GM12878 (cell line): ENCODE data around the gene CENPP. TPM values are rescaled to one million over a fixed set of nuclear protein-coding genes. Genes with fewer than 3 reads are reported as not detected.

Source experiments
- ATAC-seq: fragments of 200-7000 bp; cut with Tn5 transposase; 3 replicates; pipeline ENCODE4 v1.9.1; 2020; ENCODE audit warnings: mild to moderate bottlenecking, moderate library complexity
- BruUV-seq: library from RNA; stranded (reverse); fragments of 400-500 nt; replicated peaks from 2 replicates; lab custom pipeline; 2021; lab: Mats Ljungman, UMichigan
- CTCF ChIA-PET: fragments of 300-600 bp; sonication (Branson Sonifier 250); formaldehyde crosslinking; extraction: SDS; loops from one replicate; lab custom pipeline; 2021; ENCODE audit warnings: inconsistent platforms; lab: Yijun Ruan, JAX
- POLR2A ChIA-PET: fragments of 350-600 bp; formaldehyde crosslinking; extraction: SDS; loops from one replicate; lab custom pipeline; 2021; ENCODE audit warnings: inconsistent platforms; lab: Charles Lee
- RAD21 ChIA-PET: fragments of 300-600 bp; sonication (Branson Sonifier 250); formaldehyde crosslinking; loops from one replicate; lab custom pipeline; 2023; ENCODE audit warnings: antibody characterized with exemption; ENCODE audit not compliant: unreplicated experiment; lab: Charles Lee
- SMC1A ChIA-PET: fragments of 300-600 bp; sonication (Branson Sonifier 250); formaldehyde crosslinking; loops from one replicate; lab custom pipeline; 2023; ENCODE audit not compliant: unreplicated experiment, uncharacterized antibody; lab: Charles Lee
- DNase-seq: peaks from one replicate; pipeline ENCODE4 v3.0.0-alpha.2; 2011; ENCODE audit warnings: low read depth, low spot score
- FAIRE-seq: peaks from 3 replicates; lab custom pipeline; 2011; peaks lifted over from hg19 to GRCh38; lab: Jason Lieb, UNC
- H2AFZ ChIP-seq: 2 replicates; pipeline ENCODE4 v1.6.0; 2011; ENCODE audit warnings: low read depth, low read length, control low read depth; ENCODE audit not compliant: control insufficient read depth
- H3K27ac ChIP-seq: 2 replicates; pipeline ENCODE4 v1.5.1; 2011; ENCODE audit warnings: control low read depth; ENCODE audit not compliant: control insufficient read depth, insufficient read depth
- H3K27me3 ChIP-seq, 2 experiments: replicated peaks in 1 of 2; 2 replicates each; pipeline versions ENCODE4 v1.6.0 to v1.6.1; 2011; ENCODE audit warnings: low read length in 1 of 2; ENCODE audit not compliant: control insufficient read depth in 2 of 2, insufficient read depth in 2 of 2
- H3K36me3 ChIP-seq, 2 experiments: 2 replicates each; pipeline ENCODE4 v1.5.1; 2011; ENCODE audit warnings: low read length in 1 of 2; ENCODE audit not compliant: control insufficient read depth in 2 of 2, insufficient read depth in 2 of 2
- H3K4me1 ChIP-seq: 2 replicates; pipeline ENCODE4 v1.6.1; 2011; ENCODE audit warnings: mild to moderate bottlenecking, low read length, moderate library complexity, mixed read lengths; ENCODE audit not compliant: control insufficient read depth, insufficient read depth
- H3K4me2 ChIP-seq: 2 replicates; pipeline ENCODE4 v1.6.0; 2011; ENCODE audit warnings: control low read depth; ENCODE audit not compliant: control insufficient read depth, insufficient read depth
- H3K4me3 ChIP-seq: fragments of 200-600 bp; sonication (generic); 2 replicates; pipeline ENCODE4 v1.5.1; 2016
- H3K79me2 ChIP-seq: 2 replicates; pipeline ENCODE4 v1.6.0; 2011; ENCODE audit warnings: low read length; ENCODE audit not compliant: control insufficient read depth, insufficient read depth
- H3K9ac ChIP-seq: 2 replicates; pipeline ENCODE4 v1.8.0; 2011; ENCODE audit warnings: low read length, control low read depth, mixed read lengths; ENCODE audit not compliant: control insufficient read depth, insufficient read depth
- H3K9me3 ChIP-seq: replicated peaks from 3 replicates; pipeline ENCODE4 v1.5.1; 2011; ENCODE audit warnings: mild to moderate bottlenecking, low read length; ENCODE audit not compliant: control insufficient read depth, insufficient read depth
- H4K20me1 ChIP-seq: 2 replicates; pipeline ENCODE4 v1.6.0; 2011; ENCODE audit not compliant: control insufficient read depth, insufficient read depth
- BACH1 ChIP-seq: fragments of 450-650 bp; IDR thresholded peaks from 2 replicates; pipeline ENCODE4 v1.6.1; 2017; ENCODE audit warnings: mild to moderate bottlenecking, borderline replicate concordance
- BHLHE40 ChIP-seq, 2 experiments: fragments of 450-650 bp in 1 of 2; IDR thresholded peaks; 2 replicates each; pipeline ENCODE4 v1.6.1; 2011 to 2017; ENCODE audit warnings: low read depth in 2 of 2, borderline replicate concordance in 1 of 2, improper control_type of control experiment in 1 of 2, low read length in 1 of 2, mild to moderate bottlenecking in 1 of 2
- BMI1 ChIP-seq: fragments of 450-650 bp; IDR thresholded peaks from 2 replicates; pipeline ENCODE4 v1.6.1; 2016; ENCODE audit warnings: mild to moderate bottlenecking, moderate library complexity, borderline replicate concordance
- CBX3 ChIP-seq: fragments of 200-600 bp; sonication (generic); IDR thresholded peaks from 2 replicates; pipeline ENCODE4 v1.6.1; 2016; ENCODE audit warnings: low read depth, borderline replicate concordance
- E2F4 ChIP-seq: IDR thresholded peaks from 2 replicates; pipeline ENCODE4 v1.6.1; 2012; ENCODE audit warnings: low read depth, low read length, improper control_type of control experiment
- EED ChIP-seq: sonication (generic); IDR thresholded peaks from 2 replicates; pipeline ENCODE4 v1.6.1; 2016; ENCODE audit warnings: antibody characterized with exemption, low read depth
- FOXK2 ChIP-seq: fragments of 450-650 bp; IDR thresholded peaks from 2 replicates; pipeline ENCODE4 v1.6.1; 2017; ENCODE audit warnings: mild to moderate bottlenecking, moderate library complexity
- GABPA ChIP-seq: IDR thresholded peaks from 2 replicates; pipeline ENCODE4 v1.6.1; 2014; ENCODE audit warnings: antibody characterized with exemption, low read depth, mild to moderate bottlenecking, inconsistent platforms
- LARP7 ChIP-seq: fragments of 450-650 bp; IDR thresholded peaks from 2 replicates; pipeline ENCODE4 v1.6.1; 2017; ENCODE audit warnings: mild to moderate bottlenecking
- MEF2B ChIP-seq: fragments of 450-650 bp; IDR thresholded peaks from 2 replicates; pipeline ENCODE4 v1.6.1; 2018; ENCODE audit warnings: mild to moderate bottlenecking, moderate library complexity; ENCODE audit not compliant: partially characterized antibody, poor library complexity, severe bottlenecking
- MYC ChIP-seq: IDR thresholded peaks from 2 replicates; pipeline ENCODE4 v1.6.1; 2011; ENCODE audit warnings: mild to moderate bottlenecking, low read length, moderate library complexity, inconsistent platforms; ENCODE audit not compliant: insufficient read depth, insufficient replicate concordance, insufficient read length, severe bottlenecking
- NR2C2 ChIP-seq: IDR thresholded peaks from 2 replicates; pipeline ENCODE4 v1.6.1; 2011; ENCODE audit warnings: borderline replicate concordance, low read depth; ENCODE audit not compliant: control insufficient read depth, insufficient read length
- RB1 ChIP-seq: fragments of 450-650 bp; formaldehyde crosslinking; IDR thresholded peaks from 2 replicates; pipeline ENCODE4 v1.6.1; 2017; ENCODE audit warnings: mild to moderate bottlenecking, borderline replicate concordance
- SRF ChIP-seq, 2 experiments: IDR thresholded peaks; 2 replicates each; pipeline ENCODE4 v1.6.1; 2011; ENCODE audit warnings: low read depth in 2 of 2, low read length in 2 of 2, mild to moderate bottlenecking in 1 of 2, moderate library complexity in 1 of 2
- TCF7 ChIP-seq: IDR thresholded peaks from 2 replicates; pipeline ENCODE4 v1.6.1; 2014; ENCODE audit warnings: antibody characterized with exemption, borderline replicate concordance
- USF1 ChIP-seq: IDR thresholded peaks from 2 replicates; pipeline ENCODE4 v1.6.1; 2011; ENCODE audit warnings: borderline replicate concordance, low read depth, mild to moderate bottlenecking, moderate library complexity, mixed read lengths, low read length; ENCODE audit not compliant: insufficient read depth; ENCODE audit errors: extremely low read length
- YY1 ChIP-seq: IDR thresholded peaks from 2 replicates; pipeline ENCODE4 v1.6.1; 2011; ENCODE audit warnings: low read depth, mild to moderate bottlenecking, low read length
- ZSCAN29 ChIP-seq: fragments of 450-650 bp; IDR thresholded peaks from 2 replicates; pipeline ENCODE4 v1.6.1; 2017; ENCODE audit warnings: mild to moderate bottlenecking, moderate library complexity
- WGBS: methylation state at CpG from one replicate; pipeline ENCODE4 v1.1.6; 2016; ENCODE audit warnings: low lambda C conversion rate; ENCODE audit not compliant: insufficient replicate concordance, insufficient coverage; ENCODE audit errors: missing lambda C conversion rate; 5-methylcytosine and 5-hydroxymethylcytosine counted together
- in situ Hi-C: fragments of 300-500 bp; cut with MboI; formaldehyde crosslinking; loops from 9 replicates; pipeline ENCODE4 v1.14.3; 2018; ENCODE audit warnings: mixed read lengths
- intact Hi-C: fragments of 100-400 bp; cut with micrococcal nuclease; formaldehyde crosslinking; loops from one replicate; pipeline ENCODE4 v1.14.2; 2022; ENCODE audit not compliant: unreplicated experiment
- polyA plus RNA-seq, 11 experiments: library from polyadenylated mRNA; depleted of rRNA in 4 of 11; unstranded in 6 of 11; stranded (reverse) in 5 of 11; fragments of >200 nt; fragmentation: Nextera tagmentation in 4 of 11; fragmentation: Illumina TruSeq in 1 of 11; extraction: Ambion mirVana in 4 of 11; extraction: Trizol in 1 of 11; gene quantifications; 1 replicate in 1 of 11; 2 replicates in 10 of 11; pipeline versions ENCODE4 v1.2.1 to v1.2.3, GENCODE V29; 2011 to 2016; ENCODE audit warnings: inconsistent platforms in 2 of 11, missing spikeins in 2 of 11, low read depth in 1 of 11
- total RNA-seq, 4 experiments: library from RNA; depleted of rRNA in 3 of 4; stranded (reverse); fragments of >200 nt in 3 of 4; fragmentation: Illumina TruSeq in 1 of 4; extraction: Trizol in 1 of 4; gene quantifications; 2 replicates each; pipeline versions ENCODE4 v1.2.1 to v1.2.3, GENCODE V29; 2013 to 2021
- TF ChIP-seq, protein P1 (sequence below): IDR thresholded peaks from 2 replicates; pipeline ENCODE4 v1.6.1; 2011; ENCODE audit warnings: mild to moderate bottlenecking, low read depth, low read length, moderate library complexity; ENCODE audit not compliant: insufficient replicate concordance

Gene CENPP
- total and polyA plus RNA-seq, 10 of the 15 experiments (the other 5 are each of a cell fraction or from before 2014, with no cell fraction given) = 9.4 to 31.4 (median 19.8) TPM

DNA sequence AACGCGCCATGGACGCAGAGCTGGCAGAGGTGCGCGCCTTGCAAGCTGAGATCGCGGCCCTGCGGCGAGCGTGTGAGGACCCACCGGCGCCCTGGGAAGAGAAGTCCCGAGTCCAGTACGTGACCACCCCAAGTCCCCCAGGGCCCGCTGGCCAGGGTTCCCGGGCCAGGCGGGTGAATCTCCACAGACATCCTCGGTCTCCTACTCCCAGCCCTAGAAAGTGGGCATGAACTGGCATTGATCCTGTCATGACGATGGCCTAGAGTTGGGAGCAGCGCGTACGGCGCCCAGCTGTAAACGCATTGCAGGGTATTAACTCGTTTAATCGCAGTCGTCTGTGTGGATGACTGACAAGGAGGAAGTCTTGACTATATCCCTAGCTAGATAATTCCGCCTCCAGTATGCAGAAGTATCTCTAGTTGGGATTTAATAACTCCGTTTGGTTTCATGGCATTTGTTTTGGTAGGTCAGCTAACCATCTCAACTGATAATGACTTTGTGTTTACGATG, 293 bp downstream of the CENPP start (continued):
- TF ChIP-seq SRF (IDR thresholded peaks at IDR 0.05; ENCODE audit: low read depth in 2 of 2, low read length in 2 of 2) (no peak), YY1 (peak; percentile 78; the same call in 1 of the 2 replicates), BHLHE40 (IDR thresholded peaks at IDR 0.05; ENCODE audit: borderline replicate concordance in 1 of 2, low read depth in 2 of 2, low read length in 1 of 2) (no peak), BMI1 (no peak), FOXK2 (no peak), EED (no peak)

GRCh38 chr9:92327283-92327850, 1.6 kb downstream of the CENPP start:
- Histone ChIP-seq H4K20me1 (no peaks in the 10 kb centered on the region), H3K4me1 (peaks cover 2% of the 10 kb centered on the region; the same call in 1 of the 2 replicates), H3K9me3 (no peaks in the 10 kb centered on the region), H3K36me3 (no peaks in the 10 kb centered on the region), H3K27me3 (no peaks in the 10 kb centered on the region), H3K9ac (peak overlapping the region; percentile 35; the same call in 1 of the 2 replicates), H3K4me2 (peak overlapping the region; percentile 10), H3K79me2 (peaks cover 49% of the 10 kb centered on the region), H3K27ac (no peak overlapping the region; the same call in 1 of the 2 replicates), H3K4me3 (peak overlapping the region; percentile 96; the same call in 1 of the 2 replicates), H2AFZ (no peak overlapping the region; the same call in 1 of the 2 replicates)
- ChIA-PET SMC1A (interaction anchor here (0.6 to 1.5 kb wide), 8 partner anchors 8 to 395 kb away, joined by 3 to 7 read pairs (median 4); no protein-coding TSS in a partner anchor), RAD21 (interaction anchor here (1.6 kb wide), 1 partner anchor 187 kb away, joined by 10 read pairs; no protein-coding TSS in a partner anchor), CTCF (interaction anchor here (1.9 to 2.0 kb wide), 2 partner anchors 187 to 306 kb away, joined by 9 to 11 read pairs; no protein-coding TSS in a partner anchor), POLR2A (interaction anchor here (0.6 kb wide), 1 partner anchor 119 kb away, joined by 4 read pairs; no protein-coding TSS in a partner anchor)
- no peak for FAIRE-seq
- 27% methylated on average over 2 of the region's 2 CpGs for WGBS
- BruUV-seq = no TSS peak
- in situ Hi-C loops (loop anchor here (5.0 kb wide), 1 partner anchor 305 kb away; no protein-coding TSS in a partner anchor), intact Hi-C loops (loop anchor here (5.0 to 10.0 kb wide), 2 partner anchors 117 to 305 kb away; no protein-coding TSS in a partner anchor)
- DNase-seq = no peak
- ATAC-seq = no peak
- TF ChIP-seq, protein P1, sequence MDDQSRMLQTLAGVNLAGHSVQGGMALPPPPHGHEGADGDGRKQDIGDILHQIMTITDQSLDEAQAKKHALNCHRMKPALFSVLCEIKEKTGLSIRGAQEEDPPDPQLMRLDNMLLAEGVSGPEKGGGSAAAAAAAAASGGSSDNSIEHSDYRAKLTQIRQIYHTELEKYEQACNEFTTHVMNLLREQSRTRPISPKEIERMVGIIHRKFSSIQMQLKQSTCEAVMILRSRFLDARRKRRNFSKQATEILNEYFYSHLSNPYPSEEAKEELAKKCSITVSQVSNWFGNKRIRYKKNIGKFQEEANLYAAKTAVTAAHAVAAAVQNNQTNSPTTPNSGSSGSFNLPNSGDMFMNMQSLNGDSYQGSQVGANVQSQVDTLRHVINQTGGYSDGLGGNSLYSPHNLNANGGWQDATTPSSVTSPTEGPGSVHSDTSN = no peak
- TF ChIP-seq NR2C2 (no peak), BACH1 (no peak), TCF7 (no peak), RB1 (no peak), MYC (no peak), ZSCAN29 (no peak), GABPA (no peak), MEF2B (no peak), E2F4 (no peak), CBX3 (no peak), LARP7 (no peak), USF1 (no peak)
